Measurements from ENCODE around the gene ILDR2. TPM values are rescaled to one million over a fixed set of nuclear protein-coding genes. Genes with fewer than 3 reads are reported as not detected.

ILDR2 gene
- total and polyA plus RNA-seq, 4 donors = 0.42 to 0.66 TPM; not detected in 2

GRCh38 chr1:166924823-166925541, 50.4 kb downstream of the ILDR2 start:
- intact Hi-C loops (cut with DNase I) = no loop called here
- Histone ChIP-seq H3K27me3 (ENCODE audit: control insufficient read depth in 1 of 2, insufficient read depth in 2 of 2, low read length in 1 of 2) (no peaks in the 10 kb centered on the region), H3K9me3 (ENCODE audit: control insufficient read depth, low read length) (peaks cover 1% of the 10 kb centered on the region), H3K36me3 (ENCODE audit: control insufficient read depth in 1 of 2, insufficient read depth in 2 of 2, low read length in 1 of 2) (no peaks in the 10 kb centered on the region), H3K27ac (ENCODE audit: low read depth in 1 of 2, low read length in 2 of 2) (no peak overlapping the region), H3K4me1 (ENCODE audit: control insufficient read depth in 1 of 2, insufficient read depth in 2 of 2, low read length in 2 of 2) (no peaks in the 10 kb centered on the region), H3K4me3 (ENCODE audit: low read length in 2 of 2) (no peak overlapping the region)
- 76 to 95% methylated on average over 3 of the region's 3 CpGs for WGBS, 2 donors
- no peak for DNase-seq
- no peak for ATAC-seq (ENCODE audit: low FRiP score)

- ATAC-seq (ENCODE audit: low FRiP score) (peak; percentile 33), DNase-seq (peak in 1 of 2 donors; percentile 74)
- H3K36me3 ChIP-seq (ENCODE audit: control insufficient read depth in 1 of 2, insufficient read depth in 2 of 2, low read length in 1 of 2) = no peaks in the 10 kb centered on the region
- no peaks in the 10 kb centered on the region for H3K27me3 ChIP-seq (ENCODE audit: control insufficient read depth in 1 of 2, insufficient read depth in 2 of 2, low read length in 1 of 2)
- WGBS, 2 donors = 4 to 6% methylated on average over 82 to 113 of the region's 113 CpGs
- no peak overlapping the region for H3K27ac ChIP-seq (ENCODE audit: low read depth in 1 of 2, low read length in 2 of 2)
- peak overlapping the region in 1 of 2 donors; percentile 14 for H3K4me3 ChIP-seq (ENCODE audit: low read length in 2 of 2)
- H3K4me1 ChIP-seq (ENCODE audit: control insufficient read depth in 1 of 2, insufficient read depth in 2 of 2, low read length in 2 of 2) = no peaks in the 10 kb centered on the region
- H3K9me3 ChIP-seq (ENCODE audit: control insufficient read depth, low read length) = no peaks in the 10 kb centered on the region
- intact Hi-C loops (cut with DNase I) = no loop called here
Measured at GRCh38 chr1:166920561-166921475, 54.5 kb downstream of the ILDR2 start.

- Histone ChIP-seq H3K27ac (ENCODE audit: low read depth in 1 of 2, low read length in 2 of 2) (no peak overlapping the region), H3K4me1 (ENCODE audit: control insufficient read depth in 1 of 2, insufficient read depth in 2 of 2, low read length in 2 of 2) (no peaks in the 10 kb centered on the region), H3K4me3 (ENCODE audit: low read length in 2 of 2) (no peak overlapping the region), H3K27me3 (ENCODE audit: control insufficient read depth in 1 of 2, insufficient read depth in 2 of 2, low read length in 1 of 2) (no peaks in the 10 kb centered on the region), H3K9me3 (ENCODE audit: control insufficient read depth, low read length) (no peaks in the 10 kb centered on the region), H3K36me3 (ENCODE audit: control insufficient read depth in 1 of 2, insufficient read depth in 2 of 2, low read length in 1 of 2) (no peaks in the 10 kb centered on the region)
- ATAC-seq (ENCODE audit: low FRiP score) (no peak), DNase-seq (no peak)
- intact Hi-C loops (cut with DNase I) = no loop called here
- 89 to 92% methylated on average over 2 of the region's 2 CpGs for WGBS, 2 donors
Measured at GRCh38 chr1:166918956-166919316, 56.4 kb downstream of the ILDR2 start.

- WGBS, 2 donors = 94% methylated on average over 6 of the region's 6 CpGs
- no peak for ATAC-seq (ENCODE audit: low FRiP score)
- DNase-seq = no peak
- intact Hi-C loops (cut with DNase I) = no loop called here
- Histone ChIP-seq H3K27ac (ENCODE audit: low read depth in 1 of 2, low read length in 2 of 2) (no peak overlapping the region), H3K4me1 (ENCODE audit: control insufficient read depth in 1 of 2, insufficient read depth in 2 of 2, low read length in 2 of 2) (no peaks in the 10 kb centered on the region), H3K9me3 (ENCODE audit: control insufficient read depth, low read length) (no peaks in the 10 kb centered on the region), H3K4me3 (ENCODE audit: low read length in 2 of 2) (no peak overlapping the region), H3K36me3 (ENCODE audit: control insufficient read depth in 1 of 2, insufficient read depth in 2 of 2, low read length in 1 of 2) (no peaks in the 10 kb centered on the region), H3K27me3 (ENCODE audit: control insufficient read depth in 1 of 2, insufficient read depth in 2 of 2, low read length in 1 of 2) (no peaks in the 10 kb centered on the region)
Measured at GRCh38 chr1:166918088-166918955, 57.0 kb downstream of the ILDR2 start.

- Histone ChIP-seq H3K36me3 (ENCODE audit: control insufficient read depth in 1 of 2, insufficient read depth in 2 of 2, low read length in 1 of 2) (no peaks in the 10 kb centered on the region), H3K4me3 (ENCODE audit: low read length in 2 of 2) (no peak overlapping the region), H3K27ac (ENCODE audit: low read depth in 1 of 2, low read length in 2 of 2) (no peak overlapping the region), H3K4me1 (ENCODE audit: control insufficient read depth in 1 of 2, insufficient read depth in 2 of 2, low read length in 2 of 2) (no peaks in the 10 kb centered on the region), H3K9me3 (ENCODE audit: control insufficient read depth, low read length) (no peaks in the 10 kb centered on the region), H3K27me3 (ENCODE audit: control insufficient read depth in 1 of 2, insufficient read depth in 2 of 2, low read length in 1 of 2) (no peaks in the 10 kb centered on the region)
- no peak for DNase-seq
- no peak for ATAC-seq (ENCODE audit: low FRiP score)
- intact Hi-C loops (cut with DNase I) = no loop called here
- WGBS, 2 donors = 89 to 90% methylated on average over 4 of the region's 4 CpGs
Measured at GRCh38 chr1:166915941-166916340, 59.4 kb downstream of the ILDR2 start.

GRCh38 chr1:166915042-166915441, 60.3 kb downstream of the ILDR2 start:
- H3K9me3 ChIP-seq (ENCODE audit: control insufficient read depth, low read length) = no peaks in the 10 kb centered on the region
- ATAC-seq (ENCODE audit: low FRiP score) (no peak), DNase-seq (no peak)
- no peak overlapping the region for H3K27ac ChIP-seq (ENCODE audit: low read depth in 1 of 2, low read length in 2 of 2)
- H3K27me3 ChIP-seq (ENCODE audit: control insufficient read depth in 1 of 2, insufficient read depth in 2 of 2, low read length in 1 of 2) = no peaks in the 10 kb centered on the region
- H3K36me3 ChIP-seq (ENCODE audit: control insufficient read depth in 1 of 2, insufficient read depth in 2 of 2, low read length in 1 of 2) = no peaks in the 10 kb centered on the region
- intact Hi-C loops (cut with DNase I) = no loop called here
- H3K4me1 ChIP-seq (ENCODE audit: control insufficient read depth in 1 of 2, insufficient read depth in 2 of 2, low read length in 2 of 2) = no peaks in the 10 kb centered on the region
- WGBS, 2 donors = 100% methylated on average over 1 of the region's 1 CpG
- no peak overlapping the region for H3K4me3 ChIP-seq (ENCODE audit: low read length in 2 of 2)

GRCh38 chr1:166914111-166914510, 61.2 kb downstream of the ILDR2 start:
- intact Hi-C loops (cut with DNase I) = loop anchor here in 1 of 2 donors (5.0 kb wide), 1 partner anchor 143 kb away; no protein-coding TSS in a partner anchor

GRCh38 chr1:166911624-166912023, 63.7 kb downstream of the ILDR2 start:
- intact Hi-C loops (cut with DNase I) = loop anchor here in 1 of 2 donors (5.0 kb wide), 1 partner anchor 146 kb away; no protein-coding TSS in a partner anchor
- H3K36me3 ChIP-seq (ENCODE audit: control insufficient read depth in 1 of 2, insufficient read depth in 2 of 2, low read length in 1 of 2) = no peaks in the 10 kb centered on the region
- H3K4me3 ChIP-seq (ENCODE audit: low read length in 2 of 2) = no peak overlapping the region
- no peaks in the 10 kb centered on the region for H3K27me3 ChIP-seq (ENCODE audit: control insufficient read depth in 1 of 2, insufficient read depth in 2 of 2, low read length in 1 of 2)
- DNase-seq = no peak
- ATAC-seq (ENCODE audit: low FRiP score) = no peak
- no peak overlapping the region for H3K27ac ChIP-seq (ENCODE audit: low read depth in 1 of 2, low read length in 2 of 2)
- H3K9me3 ChIP-seq (ENCODE audit: control insufficient read depth, low read length) = no peaks in the 10 kb centered on the region
- no peaks in the 10 kb centered on the region for H3K4me1 ChIP-seq (ENCODE audit: control insufficient read depth in 1 of 2, insufficient read depth in 2 of 2, low read length in 2 of 2)
- WGBS, 2 donors = 95 to 97% methylated on average over 1 of the region's 1 CpG

More at GRCh38 chr1:166914111-166914510, 61.2 kb downstream of the ILDR2 start:
- WGBS, 2 donors = 85 to 88% methylated on average over 3 of the region's 3 CpGs
- ATAC-seq (ENCODE audit: low FRiP score) = no peak
- no peak for DNase-seq
- no peak overlapping the region for H3K27ac ChIP-seq (ENCODE audit: low read depth in 1 of 2, low read length in 2 of 2)
- no peaks in the 10 kb centered on the region for H3K36me3 ChIP-seq (ENCODE audit: control insufficient read depth in 1 of 2, insufficient read depth in 2 of 2, low read length in 1 of 2)
- no peaks in the 10 kb centered on the region for H3K27me3 ChIP-seq (ENCODE audit: control insufficient read depth in 1 of 2, insufficient read depth in 2 of 2, low read length in 1 of 2)
- H3K4me1 ChIP-seq (ENCODE audit: control insufficient read depth in 1 of 2, insufficient read depth in 2 of 2, low read length in 2 of 2) = no peaks in the 10 kb centered on the region
- no peak overlapping the region for H3K4me3 ChIP-seq (ENCODE audit: low read length in 2 of 2)
- H3K9me3 ChIP-seq (ENCODE audit: control insufficient read depth, low read length) = no peaks in the 10 kb centered on the region
